ENCODE measurements around the gene MAP4K3.

DNA sequence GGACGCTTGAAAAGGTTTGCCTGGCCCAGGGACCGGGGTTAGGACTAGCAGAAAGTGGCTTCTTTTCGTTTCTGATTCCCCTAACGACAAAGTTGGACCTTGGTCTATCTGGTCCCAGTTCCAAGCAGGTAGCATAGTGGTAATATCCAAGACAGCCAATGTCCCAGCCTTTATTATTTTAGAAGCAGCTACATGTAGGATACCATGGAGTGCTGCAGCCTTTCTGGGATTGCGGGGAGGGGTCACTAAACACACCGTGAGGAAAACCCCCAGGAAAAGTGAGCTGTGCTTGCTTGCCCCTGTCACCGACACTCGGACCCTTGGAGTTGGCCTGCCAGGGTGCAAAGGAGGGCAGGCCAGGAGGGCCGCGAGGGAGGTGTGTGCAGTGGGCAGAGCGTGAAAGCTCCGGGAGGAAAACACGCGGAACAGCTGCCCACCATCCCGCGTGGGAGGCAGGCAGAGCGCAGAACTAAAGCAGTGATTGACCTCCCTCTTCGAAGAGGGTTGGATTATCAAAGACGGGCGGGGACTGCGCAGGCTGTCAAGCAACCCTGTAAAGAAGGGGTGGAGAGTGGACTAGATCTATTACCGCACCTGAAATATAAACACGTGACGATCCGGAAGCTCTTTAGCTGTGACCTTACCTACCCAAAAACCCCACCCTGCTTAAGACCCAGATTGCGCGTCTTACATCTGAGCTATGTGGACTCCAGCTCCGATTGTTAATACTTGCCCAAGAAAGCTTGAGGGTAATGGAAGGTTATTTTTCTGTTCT lies 624 bp upstream of the MAP4K3 start:
- TF ChIP-seq, protein P1, sequence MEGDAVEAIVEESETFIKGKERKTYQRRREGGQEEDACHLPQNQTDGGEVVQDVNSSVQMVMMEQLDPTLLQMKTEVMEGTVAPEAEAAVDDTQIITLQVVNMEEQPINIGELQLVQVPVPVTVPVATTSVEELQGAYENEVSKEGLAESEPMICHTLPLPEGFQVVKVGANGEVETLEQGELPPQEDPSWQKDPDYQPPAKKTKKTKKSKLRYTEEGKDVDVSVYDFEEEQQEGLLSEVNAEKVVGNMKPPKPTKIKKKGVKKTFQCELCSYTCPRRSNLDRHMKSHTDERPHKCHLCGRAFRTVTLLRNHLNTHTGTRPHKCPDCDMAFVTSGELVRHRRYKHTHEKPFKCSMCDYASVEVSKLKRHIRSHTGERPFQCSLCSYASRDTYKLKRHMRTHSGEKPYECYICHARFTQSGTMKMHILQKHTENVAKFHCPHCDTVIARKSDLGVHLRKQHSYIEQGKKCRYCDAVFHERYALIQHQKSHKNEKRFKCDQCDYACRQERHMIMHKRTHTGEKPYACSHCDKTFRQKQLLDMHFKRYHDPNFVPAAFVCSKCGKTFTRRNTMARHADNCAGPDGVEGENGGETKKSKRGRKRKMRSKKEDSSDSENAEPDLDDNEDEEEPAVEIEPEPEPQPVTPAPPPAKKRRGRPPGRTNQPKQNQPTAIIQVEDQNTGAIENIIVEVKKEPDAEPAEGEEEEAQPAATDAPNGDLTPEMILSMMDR (conservative IDR thresholded peaks at IDR 0.05; ENCODE audit: low read depth, low read length): no peak
- no peak for TF ChIP-seq EZH2 (IDR thresholded peaks at IDR 0.05; ENCODE audit: borderline replicate concordance, low read depth, low read length, poor library complexity, severe bottlenecking)

All from A673 (cell line).